Urothelium cell line (cell line): ENCODE measurements around the gene REV3L.
"Not testable (repeated sequence)": the region's sequence is repeated elsewhere in the genome, so short reads cannot be mapped to it uniquely, and the experiment has no call there.

Experiments used
- DNase-seq: peaks from one replicate; pipeline ENCODE4 v3.0.0; 2011; ENCODE audit warnings: low spot score, mixed read lengths
- FAIRE-seq: peaks from 2 replicates; lab custom pipeline; 2011; peaks lifted over from hg19 to GRCh38; lab: Jason Lieb, UNC

The REV3L gene

GRCh38 chr6:111322145-111322544 is 160.9 kb downstream of the REV3L start:
- DNase-seq: no peak

DNA sequence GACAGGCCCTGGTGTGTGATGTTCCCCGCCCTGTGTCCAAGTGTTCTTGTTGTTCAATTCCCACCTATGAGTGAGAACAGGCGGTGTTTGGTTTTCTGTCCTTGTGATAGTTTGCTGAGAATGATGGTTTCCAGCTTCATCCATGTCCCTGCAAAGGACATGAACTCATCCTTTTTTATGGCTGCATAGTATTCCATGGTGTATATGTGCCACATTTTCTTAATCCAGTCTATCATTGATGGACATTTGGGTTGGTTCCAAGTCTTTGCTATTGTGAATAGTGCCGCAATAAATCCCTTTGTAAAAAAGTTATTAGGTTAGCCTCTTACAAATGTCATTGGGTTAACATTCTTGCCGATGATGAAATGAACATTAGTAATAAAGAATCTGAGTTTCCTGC is 175.1 kb downstream of the REV3L start:
- not testable (repeated sequence) for DNase-seq

More at GRCh38 chr6:111322145-111322544, 160.9 kb downstream of the REV3L start:
- no peak for FAIRE-seq

DNA sequence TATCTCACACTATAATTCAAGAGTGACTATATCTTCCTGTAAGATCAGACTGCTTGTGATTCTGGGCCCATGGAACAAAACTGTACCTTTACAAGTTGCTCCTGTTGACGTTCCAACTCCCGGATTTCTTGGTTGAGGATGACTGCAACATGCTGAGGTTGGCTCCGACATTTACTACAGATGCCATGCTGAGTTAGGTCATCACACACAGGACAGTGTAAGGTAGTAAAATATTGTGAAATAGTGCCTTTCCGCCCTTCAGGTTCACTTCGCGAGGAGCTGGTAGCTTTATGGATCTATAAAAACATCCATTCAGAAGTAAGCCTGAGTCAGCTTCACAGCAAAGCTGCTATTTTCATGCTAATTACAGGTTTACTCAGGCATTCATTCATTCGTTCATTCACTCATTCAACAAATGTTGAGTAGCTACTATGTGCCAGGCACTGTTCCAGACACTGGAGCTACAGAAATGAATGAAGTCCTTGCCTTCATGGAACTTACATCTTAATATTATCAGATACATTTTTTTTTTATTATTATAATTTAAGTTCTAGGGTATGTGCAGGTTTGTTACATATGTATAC is 175.7 kb downstream of the REV3L start:
- DNase-seq: no peak
- FAIRE-seq: no peak

More for the DNA sequence above, 175.1 kb downstream of the REV3L start:
- not testable (repeated sequence) for FAIRE-seq

- FAIRE-seq (no peak), DNase-seq (no peak)
These were observed 176.7 kb downstream of the REV3L start for GRCh38 chr6:111306104-111306888.

GRCh38 chr6:111301946-111302345 is 181.1 kb downstream of the REV3L start:
- no peak for FAIRE-seq
- no peak for DNase-seq

DNA sequence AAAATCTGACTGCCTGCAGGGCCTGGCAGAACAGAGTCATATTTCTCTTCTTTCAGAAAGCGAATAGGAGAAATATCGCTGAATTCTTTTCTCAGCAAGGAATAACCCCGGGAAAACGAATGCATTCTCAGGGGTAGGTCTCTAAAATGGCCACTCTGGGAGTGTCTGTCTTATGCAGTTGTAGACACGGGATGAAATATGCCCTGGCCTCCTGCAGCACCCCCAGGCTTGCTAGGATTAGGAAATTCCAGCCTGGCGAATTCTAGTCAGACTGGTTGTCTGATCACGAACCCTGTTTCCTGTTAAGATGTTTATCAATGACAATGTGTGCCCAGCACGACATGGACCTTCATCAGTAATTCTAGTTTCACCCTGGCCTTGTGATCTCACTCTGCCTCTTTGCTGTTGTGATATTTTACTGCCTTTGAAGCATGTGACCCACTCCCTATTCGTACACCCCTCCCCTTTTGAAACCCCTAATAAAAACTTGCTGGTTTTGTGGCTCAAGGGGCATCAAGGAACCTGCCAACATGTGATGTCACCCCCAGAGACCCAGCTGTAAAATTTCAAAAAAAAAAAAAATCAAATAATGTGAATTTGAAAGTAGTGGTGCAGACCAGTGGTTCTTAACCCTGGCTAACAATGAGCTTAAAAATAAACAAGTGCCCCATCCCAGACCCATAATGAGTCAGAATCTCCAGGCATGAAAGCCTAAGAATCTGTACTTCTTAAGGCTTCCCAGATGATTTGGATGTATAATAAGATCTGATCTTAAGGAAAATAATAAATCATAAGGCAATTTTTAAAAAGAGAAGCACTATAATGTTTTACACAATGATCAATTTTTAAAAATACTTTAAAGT is 181.8 kb downstream of the REV3L start:
- DNase-seq, FAIRE-seq: not testable (repeated sequence)

DNA sequence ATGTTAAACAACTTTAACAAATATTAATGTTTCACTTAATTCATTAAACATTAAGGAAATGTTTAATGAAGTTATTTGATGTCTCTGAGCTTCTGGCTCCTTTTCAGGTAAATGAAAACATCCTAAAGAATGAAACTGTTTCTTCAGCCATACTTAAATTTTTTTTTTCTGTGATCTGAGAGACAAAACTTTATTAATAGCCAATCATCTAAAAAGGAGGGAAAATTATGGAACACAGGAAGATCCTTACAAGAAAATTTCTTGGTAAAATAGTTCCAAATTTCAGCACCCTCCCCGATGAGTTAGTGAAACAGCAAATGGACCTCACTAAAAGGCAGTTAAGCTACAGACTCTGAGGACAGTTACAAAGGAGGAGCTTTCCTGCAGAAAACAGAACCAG is 185.2 kb downstream of the REV3L start:
- FAIRE-seq (no peak), DNase-seq (no peak)

DNA sequence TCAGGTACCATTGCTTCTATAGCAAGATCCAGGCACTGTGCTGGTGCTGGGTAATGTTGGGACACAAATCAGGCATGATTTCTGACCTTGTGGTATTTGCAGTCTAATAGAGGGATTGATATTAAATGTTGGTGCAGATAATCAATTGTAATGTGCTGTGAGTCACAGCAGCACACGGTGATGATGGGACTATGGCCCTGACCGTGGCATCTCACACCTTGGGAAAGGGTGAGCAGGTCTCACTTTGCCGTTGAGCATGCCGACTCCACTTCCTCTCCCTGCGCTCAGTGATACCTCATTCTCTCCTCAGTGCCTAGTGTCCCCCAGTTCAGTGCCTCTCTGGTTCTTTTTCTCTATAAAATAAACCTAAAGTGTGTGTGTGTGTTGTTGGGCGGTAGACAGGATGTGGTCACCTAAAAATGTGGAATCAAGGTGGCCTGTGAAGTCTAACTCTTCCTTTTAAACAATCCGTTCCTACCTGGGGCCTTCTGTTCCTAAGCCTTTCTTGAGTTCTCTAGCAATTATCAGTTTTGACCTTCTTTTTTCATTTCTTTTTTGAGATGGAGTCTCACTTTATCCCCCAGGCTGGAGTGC is 188.5 kb downstream of the REV3L start:
- DNase-seq (no peak), FAIRE-seq (no peak)

DNA sequence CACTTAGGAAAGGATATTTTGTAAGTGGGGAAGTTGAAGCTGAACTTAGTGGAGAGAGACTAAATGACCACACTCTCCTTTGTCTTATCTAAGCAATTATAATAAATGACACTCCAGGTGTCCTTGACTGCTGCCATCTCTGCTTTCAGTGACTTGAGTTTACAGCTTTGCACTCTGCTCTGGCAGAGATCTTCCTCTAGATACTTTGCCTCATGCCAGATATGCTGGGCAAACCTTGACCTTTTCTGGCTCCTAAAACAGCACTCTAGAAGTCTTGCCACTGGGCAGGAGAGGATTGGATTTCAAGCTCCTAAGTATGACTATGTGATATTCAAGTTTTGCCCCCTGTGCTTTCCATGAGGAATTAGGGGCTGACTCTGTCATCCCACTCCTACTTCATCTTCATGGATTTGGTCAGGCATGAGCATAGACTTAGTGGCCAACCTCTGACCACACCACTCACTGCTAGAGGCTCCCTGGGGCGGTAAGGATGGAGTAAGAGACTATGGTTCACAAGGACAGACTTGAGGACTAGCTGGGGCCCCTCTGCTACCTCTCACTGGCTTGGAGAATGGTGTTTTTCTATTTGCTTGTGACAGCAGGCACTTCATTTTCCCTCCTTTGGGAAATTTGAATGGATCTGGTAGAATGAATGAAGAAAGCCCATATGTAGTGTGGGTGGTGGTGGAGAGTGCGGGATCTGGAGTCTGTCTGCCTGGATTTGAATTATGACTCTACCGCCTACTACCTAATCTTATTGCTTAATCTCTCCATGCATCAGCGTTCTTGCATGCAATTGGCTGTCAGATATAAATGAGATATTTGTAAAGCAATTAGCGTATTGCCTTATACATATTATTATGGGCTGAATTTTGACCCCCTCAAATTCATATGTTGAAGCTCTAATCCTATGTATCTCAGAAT is 191.4 kb downstream of the REV3L start:
- FAIRE-seq: no peak
- no peak for DNase-seq

- DNase-seq, FAIRE-seq: not testable (repeated sequence)
These were observed 192.2 kb downstream of the REV3L start for GRCh38 chr6:111290689-111291335.

GRCh38 chr6:111284356-111284755 is 198.7 kb downstream of the REV3L start:
- DNase-seq, FAIRE-seq: not testable (repeated sequence)

DNA sequence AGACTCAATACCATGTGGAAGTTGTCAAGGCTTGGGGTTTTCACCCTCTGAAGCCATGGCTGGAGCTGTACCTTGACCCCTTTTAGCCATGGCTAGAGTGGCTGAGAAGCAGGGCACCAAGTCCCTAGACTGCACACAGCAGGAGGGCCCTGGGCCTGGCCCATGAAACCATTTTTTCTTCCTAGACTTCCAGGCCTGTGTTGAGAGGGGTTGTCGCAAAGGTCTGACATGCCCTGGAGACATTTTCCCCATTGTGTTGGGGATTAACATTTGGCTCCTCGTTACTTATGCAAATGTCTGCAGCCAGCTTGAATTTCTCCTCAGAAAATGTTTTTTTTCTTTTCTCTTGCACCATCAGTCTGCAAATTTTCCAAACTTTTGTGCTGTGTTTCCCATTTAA is 199.3 kb downstream of the REV3L start:
- no peak for DNase-seq
- FAIRE-seq: no peak

DNA sequence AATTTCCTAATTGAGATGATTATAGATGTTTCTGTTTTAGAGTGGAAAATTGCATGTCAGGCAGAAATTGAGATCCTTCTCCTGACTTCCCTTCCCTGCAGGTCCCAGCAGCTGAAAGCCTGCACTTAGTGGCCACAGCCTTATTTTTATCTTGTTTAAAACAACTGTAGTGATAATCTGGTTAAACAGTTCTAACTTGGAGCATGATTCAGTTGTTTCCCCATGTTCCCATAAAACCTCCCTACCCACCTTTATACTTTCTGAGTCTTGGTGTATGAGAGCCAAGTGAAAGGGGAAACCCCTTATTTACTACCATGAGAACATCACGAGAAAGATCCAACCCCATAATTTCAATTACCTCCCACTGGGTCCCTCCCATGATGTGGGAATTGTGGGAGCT is 200.5 kb downstream of the REV3L start:
- FAIRE-seq: no peak
- DNase-seq: no peak

DNA sequence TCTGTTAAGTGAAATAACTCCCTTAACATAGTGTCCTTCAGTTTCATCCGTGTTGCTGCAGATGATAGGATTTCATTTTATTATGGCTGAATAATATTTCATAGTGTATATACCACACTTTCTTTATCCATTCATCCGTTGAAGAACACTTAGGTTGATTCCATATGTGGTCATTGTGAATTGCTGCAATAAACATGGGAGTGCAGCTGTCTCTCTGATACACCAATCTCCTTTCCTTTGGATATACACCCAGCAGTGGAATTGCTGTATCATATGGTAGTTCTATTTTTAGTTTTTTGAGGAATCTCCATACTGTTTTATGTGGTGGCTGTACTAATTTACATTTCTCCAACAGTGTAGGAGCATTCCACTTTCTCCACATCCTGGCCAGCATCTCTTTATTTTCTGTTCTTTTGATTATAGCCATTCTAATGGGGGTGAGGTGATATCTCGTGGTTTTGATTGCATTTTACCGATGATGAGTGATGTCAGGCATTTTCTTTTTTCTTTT is 202.5 kb downstream of the REV3L start:
- FAIRE-seq: no peak

GRCh38 chr6:111278731-111279130 is 204.3 kb downstream of the REV3L start:
- DNase-seq (no peak), FAIRE-seq (no peak)

More for the DNA sequence above, 202.5 kb downstream of the REV3L start:
- DNase-seq: no peak

DNA sequence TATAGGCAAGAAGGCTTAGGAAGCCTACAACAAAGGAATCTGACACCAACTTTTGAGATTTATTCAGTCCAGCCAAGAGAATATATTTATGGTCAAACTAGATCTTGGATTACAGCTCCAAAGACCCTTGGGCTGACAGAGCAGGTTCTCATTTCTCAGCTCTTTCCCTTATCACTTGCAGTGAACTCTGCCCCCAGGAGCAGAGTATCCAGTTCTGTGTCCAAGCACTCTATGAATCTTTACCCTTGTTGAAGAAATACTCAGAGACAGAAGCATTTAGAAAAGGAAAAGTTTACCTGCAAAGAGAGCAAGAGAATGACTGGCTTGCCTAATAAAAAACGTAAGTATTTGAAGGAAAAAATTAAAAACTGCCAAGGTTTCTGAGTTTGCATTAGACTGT is 205.2 kb downstream of the REV3L start:
- FAIRE-seq (no peak), DNase-seq (no peak)

DNA sequence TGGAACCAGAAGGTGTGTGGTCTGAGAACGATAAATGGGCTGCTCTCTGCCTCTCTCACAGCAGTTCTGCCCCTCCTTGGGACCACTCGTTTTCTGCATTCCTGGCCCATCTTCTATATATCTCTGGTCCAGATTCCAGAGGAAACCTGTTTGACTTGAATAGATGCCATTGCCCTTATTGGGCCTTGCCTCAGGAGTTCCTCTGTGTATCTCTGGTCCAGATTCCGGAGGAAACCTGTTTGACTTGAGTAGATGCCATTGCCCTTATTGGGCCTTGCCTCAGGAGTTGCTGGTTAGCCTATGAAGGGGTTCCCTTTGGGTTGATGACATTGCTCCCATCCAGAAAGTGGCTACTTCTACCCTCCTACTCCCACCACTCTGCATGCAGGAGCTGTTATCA is 206.3 kb downstream of the REV3L start:
- FAIRE-seq: no peak
- no peak for DNase-seq

DNA sequence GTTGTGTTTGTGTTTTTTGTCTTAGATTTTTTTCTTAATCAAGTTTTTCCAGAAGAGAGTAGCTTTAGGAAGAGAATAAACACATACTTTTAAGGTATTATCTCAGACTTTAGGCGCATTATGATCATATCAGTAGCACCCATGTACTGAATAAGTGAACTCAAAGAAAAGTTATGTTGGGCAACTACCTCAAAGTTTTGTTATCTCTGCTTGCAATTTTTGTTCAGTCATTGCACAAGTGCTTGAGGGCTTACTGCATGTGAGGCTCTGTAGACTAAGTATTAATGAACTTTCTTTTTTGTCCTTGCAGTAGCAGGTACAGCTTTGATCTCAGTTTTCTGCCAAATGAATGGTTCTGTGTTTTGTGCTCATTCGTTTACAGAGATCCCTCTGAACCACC is 206.7 kb downstream of the REV3L start:
- FAIRE-seq: no peak
- no peak for DNase-seq

- no peak for FAIRE-seq
- DNase-seq: no peak
These were observed 208.3 kb downstream of the REV3L start for GRCh38 chr6:111274593-111275217.
